ENCODE results near the gene RICTOR.

The RICTOR gene

GRCh38 chr5:38985909-38986452 is 88.2 kb downstream of the RICTOR start:
- H4K20me1 ChIP-seq (ENCODE audit: low read depth, low read length): no peaks in the 10 kb centered on the region
- no peaks in the 10 kb centered on the region for H3K9me3 ChIP-seq (ENCODE audit: insufficient read depth, low read length)
- no peak for TF ChIP-seq EZH2phosphoT487 (conservative IDR thresholded peaks at IDR 0.05; ENCODE audit: low read length)
- no peak for TF ChIP-seq CTCF (IDR thresholded peaks at IDR 0.05; ENCODE audit: insufficient read depth, low read length, poor library complexity, severe bottlenecking)
- no peaks in the 10 kb centered on the region for H3K9me2 ChIP-seq (replicated peaks; ENCODE audit: insufficient read depth, low read length)
- H3F3A ChIP-seq (ENCODE audit: insufficient read depth): no peaks in the 10 kb centered on the region
- no peak overlapping the region for H3K27ac ChIP-seq (ENCODE audit: low read depth, low read length)
- no peak overlapping the region for H3K4me3 ChIP-seq (ENCODE audit: insufficient read depth, low read length, poor library complexity, severe bottlenecking)
- no peak overlapping the region for H3K4me2 ChIP-seq (ENCODE audit: low read depth, low read length, poor library complexity, severe bottlenecking)
- H3K27me3 ChIP-seq (ENCODE audit: low read length): no peaks in the 10 kb centered on the region
- H3K36me3 ChIP-seq (ENCODE audit: low read length): peaks cover 3% of the 10 kb centered on the region; the same call in 1 of the 2 replicates
- H2AFZ ChIP-seq (ENCODE audit: low read depth, low read length, severe bottlenecking): no peak overlapping the region
- no peak overlapping the region for H3K9ac ChIP-seq (ENCODE audit: low read length)
- H3K79me2 ChIP-seq (ENCODE audit: insufficient read depth, low read length): no peaks in the 10 kb centered on the region

GRCh38 chr5:38979535-38979934 is 94.7 kb downstream of the RICTOR start:
- Histone ChIP-seq H2AFZ (ENCODE audit: low read depth, low read length, severe bottlenecking) (no peak overlapping the region), H3K4me2 (ENCODE audit: low read depth, low read length, poor library complexity, severe bottlenecking) (no peak overlapping the region), H3K27me3 (ENCODE audit: low read length) (no peaks in the 10 kb centered on the region), H3K9ac (ENCODE audit: low read length) (no peak overlapping the region), H3K4me3 (ENCODE audit: insufficient read depth, low read length, poor library complexity, severe bottlenecking) (no peak overlapping the region), H3K79me2 (ENCODE audit: insufficient read depth, low read length) (no peaks in the 10 kb centered on the region), H4K20me1 (ENCODE audit: low read depth, low read length) (no peaks in the 10 kb centered on the region), H3F3A (ENCODE audit: insufficient read depth) (no peaks in the 10 kb centered on the region), H3K27ac (ENCODE audit: low read depth, low read length) (no peak overlapping the region), H3K9me3 (ENCODE audit: insufficient read depth, low read length) (no peaks in the 10 kb centered on the region), H3K9me2 (replicated peaks; ENCODE audit: insufficient read depth, low read length) (no peaks in the 10 kb centered on the region), H3K36me3 (ENCODE audit: low read length) (no peaks in the 10 kb centered on the region)
- TF ChIP-seq CTCF (IDR thresholded peaks at IDR 0.05; ENCODE audit: insufficient read depth, low read length, poor library complexity, severe bottlenecking) (no peak), EZH2phosphoT487 (conservative IDR thresholded peaks at IDR 0.05; ENCODE audit: low read length) (no peak)

- no peaks in the 10 kb centered on the region for H3K27me3 ChIP-seq (ENCODE audit: low read length)
- no peak overlapping the region for H3K27ac ChIP-seq (ENCODE audit: low read depth, low read length)
- H3K9me3 ChIP-seq (ENCODE audit: insufficient read depth, low read length): no peaks in the 10 kb centered on the region
- H3K9me2 ChIP-seq (replicated peaks; ENCODE audit: insufficient read depth, low read length): no peaks in the 10 kb centered on the region
- no peaks in the 10 kb centered on the region for H3K36me3 ChIP-seq (ENCODE audit: low read length)
- no peak overlapping the region for H3K4me2 ChIP-seq (ENCODE audit: low read depth, low read length, poor library complexity, severe bottlenecking)
- no peaks in the 10 kb centered on the region for H3K79me2 ChIP-seq (ENCODE audit: insufficient read depth, low read length)
- H3K4me3 ChIP-seq (ENCODE audit: insufficient read depth, low read length, poor library complexity, severe bottlenecking): no peak overlapping the region
- H4K20me1 ChIP-seq (ENCODE audit: low read depth, low read length): no peaks in the 10 kb centered on the region
- H3F3A ChIP-seq (ENCODE audit: insufficient read depth): no peaks in the 10 kb centered on the region
- no peak overlapping the region for H2AFZ ChIP-seq (ENCODE audit: low read depth, low read length, severe bottlenecking)
- H3K9ac ChIP-seq (ENCODE audit: low read length): no peak overlapping the region
- TF ChIP-seq EZH2phosphoT487 (conservative IDR thresholded peaks at IDR 0.05; ENCODE audit: low read length) (no peak), CTCF (IDR thresholded peaks at IDR 0.05; ENCODE audit: insufficient read depth, low read length, poor library complexity, severe bottlenecking) (no peak)
Observed at GRCh38 chr5:38978036-38978435, 96.2 kb downstream of the RICTOR start.

Data from SU-DHL-6 (cell line).